HEK293T (cell line): Measurements from ENCODE around the gene MUC3A.

ENCODE experiments used
- CTCF ChIA-PET: fragments of 350-600 bp; formaldehyde crosslinking; extraction: SDS; loops from one replicate; lab custom pipeline; 2021; ENCODE audit warnings: antibody characterized with exemption, inconsistent platforms; lab: Yijun Ruan, JAX
- POLR2A ChIA-PET: fragments of 350-600 bp; formaldehyde crosslinking; extraction: SDS; loops from one replicate; lab custom pipeline; 2020; ENCODE audit warnings: antibody characterized with exemption, inconsistent platforms; lab: Yijun Ruan, JAX
- DNase-seq: peaks from one replicate; pipeline ENCODE4 v3.0.0; 2012; ENCODE audit warnings: mixed read lengths; ENCODE audit errors: extremely low spot score
- ARNT ChIP-seq: fragments of 450-650 bp; IDR thresholded peaks from 2 replicates; pipeline ENCODE4 v1.6.1; 2017; ENCODE audit warnings: mild to moderate bottlenecking
- BHLHE40 ChIP-seq: fragments of 450-650 bp; IDR thresholded peaks from 2 replicates; pipeline ENCODE4 v1.6.1; 2016; ENCODE audit warnings: mild to moderate bottlenecking, moderate library complexity, borderline replicate concordance
- CTBP1 ChIP-seq: fragments of 450-650 bp; IDR thresholded peaks from 2 replicates; pipeline ENCODE4 v1.6.1; 2016; ENCODE audit warnings: borderline replicate concordance
- ELF4 ChIP-seq: fragments of 450-650 bp; IDR thresholded peaks from 2 replicates; pipeline ENCODE4 v1.6.1; 2017; ENCODE audit warnings: antibody characterized with exemption
- FOXK2 ChIP-seq: fragments of 450-650 bp; IDR thresholded peaks from 2 replicates; pipeline ENCODE4 v1.6.1; 2016; ENCODE audit warnings: mild to moderate bottlenecking
- FOXM1 ChIP-seq: fragments of 450-650 bp; IDR thresholded peaks from 2 replicates; pipeline ENCODE4 v1.6.1; 2017; ENCODE audit warnings: mild to moderate bottlenecking, borderline replicate concordance
- HDGF ChIP-seq: fragments of 450-650 bp; IDR thresholded peaks from 2 replicates; pipeline ENCODE4 v1.6.1; 2017; ENCODE audit warnings: antibody characterized with exemption, borderline replicate concordance
- L3MBTL2 ChIP-seq: fragments of 450-650 bp; conservative IDR thresholded peaks from 2 replicates; pipeline ENCODE4 v1.6.1; 2016; ENCODE audit warnings: mild to moderate bottlenecking
- LEF1 ChIP-seq: fragments of 450-650 bp; IDR thresholded peaks from 2 replicates; pipeline ENCODE4 v1.6.1; 2017; ENCODE audit warnings: mild to moderate bottlenecking, borderline replicate concordance
- SP1 ChIP-seq: fragments of 450-650 bp; IDR thresholded peaks from 2 replicates; pipeline ENCODE4 v1.6.1; 2017
- SUZ12 ChIP-seq: fragments of 450-650 bp; IDR thresholded peaks from 2 replicates; pipeline ENCODE4 v1.6.1; 2016; ENCODE audit warnings: mild to moderate bottlenecking
- TARDBP ChIP-seq: fragments of 450-650 bp; IDR thresholded peaks from 2 replicates; pipeline ENCODE4 v1.6.1; 2016
- ZNF384 ChIP-seq: fragments of 450-650 bp; IDR thresholded peaks from 2 replicates; pipeline ENCODE4 v1.6.1; 2016
- TF ChIP-seq, protein P1 (sequence below): fragments of 450-650 bp; IDR thresholded peaks from 2 replicates; pipeline ENCODE4 v1.6.1; 2016

MUC3A gene

DNA sequence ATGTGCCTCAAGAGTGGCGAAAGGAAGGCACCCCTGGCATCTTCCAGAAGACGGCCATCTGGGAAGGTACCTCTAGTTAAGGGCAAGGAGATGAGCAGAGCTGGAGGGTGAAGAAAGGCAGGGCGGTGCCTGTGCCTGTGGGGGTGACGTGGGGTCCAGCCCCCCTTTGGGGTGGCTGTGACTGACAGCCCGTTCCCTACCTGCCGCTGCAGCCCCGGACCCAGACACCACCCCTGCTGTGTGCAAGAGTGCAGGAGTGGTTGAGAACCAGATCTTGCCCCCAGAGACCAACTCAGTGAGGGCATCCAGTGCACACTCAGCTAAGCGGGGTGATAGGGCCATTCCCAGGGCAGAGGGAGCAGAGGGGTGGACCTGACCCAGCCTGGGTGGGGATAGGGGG lies 66.3 kb downstream of the MUC3A start:
- ChIA-PET POLR2A (no interaction called here), CTCF (interaction anchor here (0.6 kb wide), 1 partner anchor 64 kb away, joined by 3 read pairs; no protein-coding TSS in a partner anchor)
- no peak for DNase-seq
- TF ChIP-seq SP1 (no peak), SUZ12 (no peak), ZNF384 (no peak), HDGF (no peak), TARDBP (no peak), CTBP1 (no peak), FOXM1 (no peak), FOXK2 (no peak), ARNT (no peak), ELF4 (no peak), LEF1 (no peak), L3MBTL2 (no peak)
- TF ChIP-seq, protein P1, sequence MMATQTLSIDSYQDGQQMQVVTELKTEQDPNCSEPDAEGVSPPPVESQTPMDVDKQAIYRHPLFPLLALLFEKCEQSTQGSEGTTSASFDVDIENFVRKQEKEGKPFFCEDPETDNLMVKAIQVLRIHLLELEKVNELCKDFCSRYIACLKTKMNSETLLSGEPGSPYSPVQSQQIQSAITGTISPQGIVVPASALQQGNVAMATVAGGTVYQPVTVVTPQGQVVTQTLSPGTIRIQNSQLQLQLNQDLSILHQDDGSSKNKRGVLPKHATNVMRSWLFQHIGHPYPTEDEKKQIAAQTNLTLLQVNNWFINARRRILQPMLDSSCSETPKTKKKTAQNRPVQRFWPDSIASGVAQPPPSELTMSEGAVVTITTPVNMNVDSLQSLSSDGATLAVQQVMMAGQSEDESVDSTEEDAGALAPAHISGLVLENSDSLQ, result no peak

DNA sequence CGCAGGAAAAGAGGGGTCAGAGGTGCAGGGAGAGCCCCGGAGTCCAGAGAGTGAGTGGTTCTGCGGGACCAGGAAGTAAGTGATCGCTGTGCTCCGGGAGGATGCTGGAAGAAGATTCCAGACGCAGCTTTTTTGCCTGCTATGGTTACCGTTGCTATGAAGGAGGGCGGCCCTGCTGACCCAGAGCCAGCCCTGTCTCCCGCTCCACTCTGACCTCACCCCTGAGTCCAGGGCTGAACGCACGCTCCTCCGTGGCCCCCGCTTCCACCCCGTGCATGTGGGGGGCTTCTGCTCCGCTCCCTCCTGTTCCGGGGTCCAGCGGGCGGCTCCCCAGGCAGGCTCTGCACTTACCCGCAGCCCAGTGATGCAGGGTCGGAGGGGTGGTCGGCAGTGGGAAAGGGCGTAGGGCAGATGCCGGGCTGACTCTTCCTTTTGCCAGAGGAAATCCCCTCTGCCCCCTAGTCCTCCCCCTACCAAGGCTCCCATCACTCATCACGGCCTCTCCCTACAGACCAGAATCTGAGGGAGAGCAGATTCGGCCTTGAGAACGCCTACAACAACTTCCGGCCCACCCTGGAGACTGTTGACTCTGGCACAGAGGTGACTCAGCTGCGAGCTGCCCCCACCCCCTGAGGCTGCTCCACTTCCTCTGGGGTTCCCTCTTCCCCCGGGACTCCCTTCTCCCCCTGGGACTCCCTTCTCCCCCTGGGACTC lies 67.9 kb downstream of the MUC3A start:
- TF ChIP-seq FOXM1, result no peak
- TF ChIP-seq LEF1, result no peak
- no peak for TF ChIP-seq BHLHE40
- no peak for TF ChIP-seq L3MBTL2
- TF ChIP-seq ZNF384, result no peak
- CTCF ChIA-PET, result no interaction called here
- POLR2A ChIA-PET, result no interaction called here
- DNase-seq, result peak; percentile 20
